ENCODE measurements around the gene RASIP1. TPM values are rescaled to one million over a fixed set of nuclear protein-coding genes. Genes with fewer than 3 reads are reported as not detected.

The RASIP1 gene, protein sequence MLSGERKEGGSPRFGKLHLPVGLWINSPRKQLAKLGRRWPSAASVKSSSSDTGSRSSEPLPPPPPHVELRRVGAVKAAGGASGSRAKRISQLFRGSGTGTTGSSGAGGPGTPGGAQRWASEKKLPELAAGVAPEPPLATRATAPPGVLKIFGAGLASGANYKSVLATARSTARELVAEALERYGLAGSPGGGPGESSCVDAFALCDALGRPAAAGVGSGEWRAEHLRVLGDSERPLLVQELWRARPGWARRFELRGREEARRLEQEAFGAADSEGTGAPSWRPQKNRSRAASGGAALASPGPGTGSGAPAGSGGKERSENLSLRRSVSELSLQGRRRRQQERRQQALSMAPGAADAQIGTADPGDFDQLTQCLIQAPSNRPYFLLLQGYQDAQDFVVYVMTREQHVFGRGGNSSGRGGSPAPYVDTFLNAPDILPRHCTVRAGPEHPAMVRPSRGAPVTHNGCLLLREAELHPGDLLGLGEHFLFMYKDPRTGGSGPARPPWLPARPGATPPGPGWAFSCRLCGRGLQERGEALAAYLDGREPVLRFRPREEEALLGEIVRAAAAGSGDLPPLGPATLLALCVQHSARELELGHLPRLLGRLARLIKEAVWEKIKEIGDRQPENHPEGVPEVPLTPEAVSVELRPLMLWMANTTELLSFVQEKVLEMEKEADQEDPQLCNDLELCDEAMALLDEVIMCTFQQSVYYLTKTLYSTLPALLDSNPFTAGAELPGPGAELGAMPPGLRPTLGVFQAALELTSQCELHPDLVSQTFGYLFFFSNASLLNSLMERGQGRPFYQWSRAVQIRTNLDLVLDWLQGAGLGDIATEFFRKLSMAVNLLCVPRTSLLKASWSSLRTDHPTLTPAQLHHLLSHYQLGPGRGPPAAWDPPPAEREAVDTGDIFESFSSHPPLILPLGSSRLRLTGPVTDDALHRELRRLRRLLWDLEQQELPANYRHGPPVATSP
- total RNA-seq (2022; extraction: Qiagen RNA extraction; ENCODE audit: low read depth) = 0.13 to 1.4 TPM (median 0.36 TPM) in 5 replicates

DNA sequence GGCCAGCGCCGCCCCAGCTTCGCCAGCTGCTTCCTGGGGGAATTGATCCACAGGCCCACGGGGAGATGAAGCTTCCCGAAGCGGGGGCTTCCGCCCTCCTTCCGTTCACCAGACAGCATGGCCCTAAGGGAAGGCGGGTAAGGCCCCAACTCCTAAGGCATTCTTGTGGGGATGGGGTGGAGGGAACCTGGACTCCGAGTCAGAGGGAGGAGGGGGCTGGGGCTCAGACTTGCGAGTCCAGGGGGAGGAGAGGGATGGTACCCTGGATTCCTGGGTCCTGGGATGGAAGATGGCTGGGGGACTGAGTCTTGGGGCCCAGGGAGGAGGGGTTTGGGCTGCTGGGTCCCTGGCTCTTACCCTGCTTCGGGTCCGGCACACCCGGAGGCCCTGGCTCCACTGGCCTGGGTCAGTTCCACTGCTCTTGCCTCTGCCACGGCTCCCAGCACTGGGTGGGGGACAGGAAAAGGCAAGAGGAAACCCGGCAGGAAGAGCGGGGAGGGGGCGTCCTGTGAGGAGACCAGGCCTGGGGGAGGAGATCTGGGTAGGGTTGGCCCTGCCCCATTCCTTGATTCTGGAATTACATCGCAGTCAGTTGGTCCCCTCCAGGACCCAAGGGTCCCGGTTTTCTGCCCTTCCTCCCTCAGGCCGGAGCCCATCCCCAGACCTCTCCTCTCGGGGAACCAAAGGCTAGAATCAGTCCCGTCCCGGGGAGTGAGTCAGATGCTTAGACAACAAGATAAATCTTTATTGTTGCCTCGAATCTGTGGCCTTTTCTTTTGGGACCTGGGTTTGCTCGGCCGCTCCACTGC lies at the start of gene RASIP1:
RASIP1 (minus strand) TSS at position 447 of the 809 bp plus-strand sequence; CDS start at position 119, 328 bp downstream.

DNA sequence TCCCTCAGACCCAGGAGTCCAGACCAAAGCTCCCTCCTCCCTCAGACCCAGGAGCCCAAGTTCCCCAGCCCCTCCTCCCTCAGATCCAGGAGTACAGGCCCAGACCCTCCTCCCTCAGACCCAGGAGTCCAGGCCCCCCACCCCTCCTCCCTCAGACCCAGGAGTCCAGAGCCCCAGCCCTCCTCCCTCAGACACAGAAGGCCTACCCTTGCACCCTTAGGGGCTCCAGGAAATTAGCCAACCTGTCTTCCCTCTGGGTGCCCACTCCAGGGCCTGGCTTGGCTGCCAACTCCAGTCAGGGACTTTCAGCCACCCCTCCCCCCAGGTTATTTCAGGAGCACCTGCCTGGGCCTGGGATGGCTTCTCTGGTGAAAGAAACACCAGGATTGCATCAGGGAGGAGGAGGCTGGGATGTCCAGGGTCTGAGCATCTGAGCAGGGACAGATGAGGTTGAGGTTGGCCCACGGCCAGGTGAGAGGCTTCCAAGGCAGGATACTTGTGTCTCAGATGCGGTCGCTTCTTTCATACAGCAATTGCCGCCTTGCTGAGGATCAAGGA lies 14.8 kb upstream of the RASIP1 start, which contains the start of gene FGF21:
FGF21 (plus strand) TSS at position 441 of the 558 bp plus-strand sequence. CDS start 713 bp downstream, outside the sequence.

DNA sequence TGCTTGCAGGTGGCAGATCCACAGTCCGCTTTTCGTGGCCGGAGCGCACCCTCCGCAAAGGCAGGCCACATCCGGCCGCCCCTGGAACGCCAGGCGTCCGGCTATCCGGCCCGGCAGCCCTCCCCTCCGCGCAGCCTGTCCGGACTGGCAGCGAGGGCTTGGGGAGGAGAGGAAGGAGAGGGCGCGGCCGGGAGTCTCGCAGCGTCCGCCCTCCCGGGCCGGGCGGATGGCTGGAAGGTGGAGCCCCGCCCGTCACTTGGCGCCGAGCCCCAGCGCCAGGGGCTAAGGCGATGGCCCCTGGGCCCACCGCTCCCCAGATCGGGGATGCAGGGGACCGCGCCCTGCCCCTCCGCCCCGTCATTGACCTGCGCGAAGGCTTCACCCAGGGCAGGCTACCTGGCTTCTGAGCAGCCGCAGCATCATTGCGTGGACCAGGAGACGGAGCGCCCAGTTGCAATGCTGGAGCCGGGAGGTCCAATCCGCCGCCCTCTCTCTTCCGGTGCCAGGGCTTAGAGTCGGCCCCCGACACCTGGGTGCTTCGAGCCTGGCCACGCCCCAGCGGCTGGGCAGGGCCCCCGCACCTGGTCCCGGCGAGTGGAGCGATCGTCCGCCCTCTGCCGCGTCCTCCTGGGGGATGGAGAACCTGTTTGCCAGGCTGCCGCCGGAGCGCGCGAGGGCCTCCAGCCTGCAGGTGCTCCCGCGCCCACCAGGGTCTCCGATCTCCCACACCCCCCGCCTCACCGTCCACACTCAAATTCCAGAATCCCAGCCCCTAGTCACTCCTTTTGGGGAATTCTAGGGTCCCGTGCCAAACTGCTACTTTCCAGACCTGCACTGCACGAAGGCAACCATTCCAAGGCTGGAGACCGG lies 12.3 kb upstream of the RASIP1 start, which contains the start of gene FUT1:
FUT1 (minus strand) TSS at position 146 of the 870 bp plus-strand sequence. CDS start 1,360 bp downstream, outside the sequence.

DNA sequence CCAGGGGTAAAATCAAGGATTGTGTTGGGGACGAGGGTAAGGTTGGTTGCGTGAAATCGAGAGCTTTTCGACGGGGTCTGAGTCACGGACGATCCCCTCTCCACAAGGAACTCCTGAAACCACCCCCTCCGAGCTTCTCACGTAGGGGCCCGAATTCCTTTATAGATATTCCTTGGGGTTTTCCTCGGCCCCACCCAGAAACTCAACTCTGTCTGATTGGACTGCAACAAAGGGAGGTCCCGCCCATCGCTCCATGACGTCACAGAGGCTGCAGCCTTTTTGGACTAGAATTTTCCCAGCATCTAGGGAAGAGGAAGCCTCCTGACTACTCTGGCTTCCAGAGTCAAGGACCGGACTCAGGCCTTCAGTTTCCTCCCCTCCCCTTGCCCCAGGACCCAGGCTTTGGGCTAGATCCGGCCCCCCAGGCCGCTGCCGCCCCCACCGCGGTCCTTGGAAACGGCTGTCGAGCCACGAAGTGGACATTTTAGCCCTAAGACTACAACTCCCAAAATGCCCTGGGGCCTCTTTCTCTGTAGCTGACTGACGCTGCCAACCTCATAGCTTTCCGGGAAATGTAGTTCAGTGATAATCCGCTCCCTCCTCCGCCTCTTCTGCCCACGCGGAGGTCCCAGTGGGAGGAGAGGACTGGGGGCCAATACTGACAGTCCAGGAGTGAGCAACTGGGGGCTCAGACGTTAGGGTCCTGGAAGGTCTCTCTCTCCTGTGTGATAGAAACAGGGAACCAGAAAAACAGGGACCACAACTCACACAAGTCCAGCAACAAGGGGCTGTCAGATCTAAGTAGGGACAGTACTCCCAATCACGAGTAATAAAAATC lies 6.5 kb upstream of the RASIP1 start, which contains the start of gene IZUMO1:
IZUMO1 (minus strand) TSS at position 172 of the 838 bp plus-strand sequence. CDS start 1,050 bp downstream, outside the sequence.

DNA sequence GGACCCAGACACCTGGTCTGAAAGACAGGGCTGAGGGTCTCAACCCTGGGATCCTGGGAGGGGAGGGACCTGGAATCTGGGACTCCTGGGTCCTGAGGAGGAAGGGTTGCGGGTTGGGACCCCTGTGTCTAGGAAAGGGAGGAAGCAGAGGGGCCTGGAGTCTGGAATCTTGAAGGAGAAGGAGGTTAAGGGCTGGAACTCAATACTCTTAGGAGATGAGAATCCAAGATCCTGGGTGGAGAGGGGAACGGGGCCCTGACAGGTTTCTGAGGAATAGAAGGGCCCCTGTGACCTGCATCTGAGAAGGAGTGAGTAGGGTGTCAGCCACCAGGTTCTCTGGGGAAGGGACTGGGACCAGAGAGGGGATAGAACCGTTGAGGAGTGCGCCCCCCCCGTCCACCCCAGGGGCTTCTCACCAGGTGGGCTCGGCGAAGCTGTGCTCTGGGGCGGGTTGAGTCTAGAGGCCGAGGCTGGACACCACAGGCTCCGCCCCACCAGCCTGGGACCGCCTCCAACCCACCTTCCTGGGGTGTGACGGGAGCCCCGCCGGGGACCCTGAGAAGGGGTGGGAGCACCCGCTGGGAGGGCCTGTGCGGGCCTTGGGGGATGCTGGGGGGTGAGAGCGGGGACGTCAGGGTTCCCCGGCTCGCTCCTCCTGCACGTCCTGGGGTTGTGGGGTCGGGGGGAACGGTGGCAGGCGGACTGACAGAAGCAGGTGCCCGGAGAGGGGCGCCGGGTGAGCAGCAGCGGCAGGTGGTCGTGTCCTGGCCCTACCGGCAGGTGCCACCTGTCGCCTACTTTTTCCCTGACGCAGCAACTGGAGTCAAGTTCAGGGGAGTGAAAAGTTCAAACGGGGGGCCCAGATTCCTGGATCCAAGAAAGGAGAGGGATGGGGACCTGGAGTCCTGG lies 20.9 kb downstream of the RASIP1 start, which contains the start of gene MAMSTR:
MAMSTR (minus strand) TSS at position 463 of the 909 bp plus-strand sequence. CDS start 694 bp downstream, outside the sequence.

DNA sequence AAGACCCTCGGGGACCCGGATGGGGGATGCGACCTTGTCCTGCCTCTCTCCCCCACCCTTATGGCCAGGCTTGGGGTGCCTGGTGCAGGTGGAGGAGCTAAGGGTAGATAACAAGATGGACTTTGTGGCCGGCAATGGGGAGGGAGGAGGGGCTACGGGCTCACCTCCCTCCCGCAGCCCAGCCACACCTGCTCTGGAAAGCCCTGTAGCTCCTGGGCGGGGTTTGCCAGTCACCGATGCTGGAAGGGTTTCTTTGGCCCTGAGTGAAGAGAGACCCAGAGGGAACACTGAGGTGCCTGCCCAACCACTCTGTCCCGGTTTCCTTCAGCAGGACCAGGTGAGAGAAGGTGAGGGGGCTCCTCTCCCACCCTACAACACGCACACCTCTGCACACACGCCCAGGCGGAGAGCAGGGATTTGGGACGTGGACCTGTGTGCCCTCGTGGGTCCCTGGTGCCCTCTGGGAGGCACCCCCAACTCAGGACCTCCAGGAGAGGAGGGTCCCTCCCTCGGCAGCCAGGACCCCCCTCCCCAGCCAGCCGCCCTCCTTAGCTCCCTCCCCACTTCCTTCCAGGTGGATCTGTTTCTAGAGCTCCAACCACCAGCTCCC lies 44.6 kb downstream of the RASIP1 start, which contains the start of gene FUT2:
FUT2 (plus strand) TSS at position 229 of the 610 bp plus-strand sequence. CDS start 6,986 bp downstream, outside the sequence.

DNA sequence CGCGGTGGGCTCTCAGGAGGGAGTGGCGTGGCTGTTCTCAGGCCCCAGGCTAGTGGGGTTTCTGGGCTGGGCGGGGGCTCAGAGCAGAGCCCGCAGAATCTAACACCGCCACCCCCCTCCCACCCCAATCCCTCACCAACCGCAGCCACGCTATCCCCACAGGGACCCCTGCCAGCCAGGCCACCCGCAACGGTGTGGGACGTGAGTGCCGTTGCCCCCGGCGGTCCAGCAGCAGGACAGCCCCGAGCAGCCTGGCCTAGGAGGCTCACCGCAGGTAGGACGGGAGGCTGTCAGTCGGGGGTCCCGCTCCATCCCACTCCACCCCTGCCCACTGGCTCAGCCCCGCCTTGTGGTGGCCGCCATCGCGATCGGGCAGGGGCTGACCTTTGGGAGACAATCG lies 67.4 kb downstream of the RASIP1 start, which contains the start of gene NTN5:
NTN5 (minus strand) TSS at position 24 of the 400 bp plus-strand sequence. CDS start 2,031 bp downstream, outside the sequence.

Other genes starting within 250 kb of the RASIP1 start
- gene LMTK3, start 228.8 kb downstream of the RASIP1 start, total RNA-seq (2022; extraction: Qiagen RNA extraction; ENCODE audit: low read depth) = 2.2 to 6.0 TPM (median 5.9 TPM) in 5 replicates
- 12.0 to 18.2 TPM (median 16.6 TPM) in 5 replicates for gene SULT2B1, start 188.4 kb downstream of the RASIP1 start, total RNA-seq (2022; extraction: Qiagen RNA extraction; ENCODE audit: low read depth)
- gene SPACA4, start 133.9 kb downstream of the RASIP1 start, total RNA-seq (2022; extraction: Qiagen RNA extraction; ENCODE audit: low read depth) = not detected in 5 replicates
- 0.34 to 0.72 TPM (median 0.42 TPM) in 4 of 5 replicates, not detected in the other for gene FAM83E, start 125.5 kb downstream of the RASIP1 start, total RNA-seq (2022; extraction: Qiagen RNA extraction; ENCODE audit: low read depth)
- 2,942 to 3,695 TPM (median 3,228 TPM) in 5 replicates for gene RPL18, start 121.4 kb downstream of the RASIP1 start, total RNA-seq (2022; extraction: Qiagen RNA extraction; ENCODE audit: low read depth)
- gene SPHK2, start 121.1 kb downstream of the RASIP1 start, total RNA-seq (2022; extraction: Qiagen RNA extraction; ENCODE audit: low read depth) = 8.2 to 18.4 TPM (median 17.3 TPM) in 5 replicates
- gene DBP, start 103.2 kb downstream of the RASIP1 start, total RNA-seq (2022; extraction: Qiagen RNA extraction; ENCODE audit: low read depth) = 1.6 to 3.4 TPM (median 2.5 TPM) in 5 replicates
- 7.2 to 12.6 TPM (median 9.3 TPM) in 5 replicates for gene CA11, start 94.4 kb downstream of the RASIP1 start, total RNA-seq (2022; extraction: Qiagen RNA extraction; ENCODE audit: low read depth)
- gene NTN5, start 67.6 kb downstream of the RASIP1 start, total RNA-seq (2022; extraction: Qiagen RNA extraction; ENCODE audit: low read depth) = 0.12 to 0.33 TPM (median 0.24 TPM) in 5 replicates
- not detected in 5 replicates for gene FUT2, start 44.6 kb downstream of the RASIP1 start, total RNA-seq (2022; extraction: Qiagen RNA extraction; ENCODE audit: low read depth)
- 0.14 to 0.67 TPM (median 0.41 TPM) in 5 replicates for gene MAMSTR, start 20.9 kb downstream of the RASIP1 start, total RNA-seq (2022; extraction: Qiagen RNA extraction; ENCODE audit: low read depth)
- not detected in 5 replicates for gene IZUMO1, start 6.3 kb upstream of the RASIP1 start, total RNA-seq (2022; extraction: Qiagen RNA extraction; ENCODE audit: low read depth)
- gene FUT1, start 12.0 kb upstream of the RASIP1 start, total RNA-seq (2022; extraction: Qiagen RNA extraction; ENCODE audit: low read depth) = 0.04 to 0.08 TPM (median 0.05 TPM) in 4 of 5 replicates, not detected in the other
- gene FGF21, start 14.9 kb upstream of the RASIP1 start, total RNA-seq (2022; extraction: Qiagen RNA extraction; ENCODE audit: low read depth) = not detected in 5 replicates
- gene BCAT2, start 70.4 kb upstream of the RASIP1 start, total RNA-seq (2022; extraction: Qiagen RNA extraction; ENCODE audit: low read depth) = 41.4 to 63.3 TPM (median 59.5 TPM) in 5 replicates
- 9.4 to 15.3 TPM (median 14.5 TPM) in 5 replicates for gene HSD17B14, start 95.9 kb upstream of the RASIP1 start, total RNA-seq (2022; extraction: Qiagen RNA extraction; ENCODE audit: low read depth)
- gene PLEKHA4, start 128.0 kb upstream of the RASIP1 start, total RNA-seq (2022; extraction: Qiagen RNA extraction; ENCODE audit: low read depth) = 1.1 to 3.0 TPM (median 2.2 TPM) in 5 replicates
- gene PPP1R15A, start 131.8 kb upstream of the RASIP1 start, total RNA-seq (2022; extraction: Qiagen RNA extraction; ENCODE audit: low read depth) = 80.7 to 142 TPM (median 101 TPM) in 5 replicates
- not detected in 5 replicates for gene TULP2, start 158.1 kb upstream of the RASIP1 start, total RNA-seq (2022; extraction: Qiagen RNA extraction; ENCODE audit: low read depth)
- gene NUCB1, start 159.7 kb upstream of the RASIP1 start, total RNA-seq (2022; extraction: Qiagen RNA extraction; ENCODE audit: low read depth) = 139 to 223 TPM (median 212 TPM) in 5 replicates
- 1.0 to 2.3 TPM (median 1.9 TPM) in 5 replicates for gene DHDH, start 193.1 kb upstream of the RASIP1 start, total RNA-seq (2022; extraction: Qiagen RNA extraction; ENCODE audit: low read depth)
- 231 to 402 TPM (median 354 TPM) in 5 replicates for gene BAX, start 214.3 kb upstream of the RASIP1 start, total RNA-seq (2022; extraction: Qiagen RNA extraction; ENCODE audit: low read depth)
- gene FTL, start 224.7 kb upstream of the RASIP1 start, total RNA-seq (2022; extraction: Qiagen RNA extraction; ENCODE audit: low read depth) = 16,893 to 25,075 TPM (median 18,830 TPM) in 5 replicates